Endothelial cell (in vitro differentiated cells): ENCODE results near the gene FOXC2. TPM values are rescaled to one million over a fixed set of nuclear protein-coding genes. Genes with fewer than 3 reads are reported as not detected.

Experiments used
- DNase-seq: peaks from one replicate; pipeline ENCODE4 v3.0.0; 2021; ENCODE audit warnings: low spot score
- H3K27ac Mint-ChIP-seq: one replicate; pipeline ENCODE4 v1.8.0; 2021; ENCODE audit warnings: mixed read lengths, inconsistent platforms; ENCODE audit not compliant: unreplicated experiment
- H3K27me3 Mint-ChIP-seq: one replicate; pipeline ENCODE4 v1.8.0; 2021; ENCODE audit warnings: mild to moderate bottlenecking, moderate library complexity, mixed read lengths, inconsistent platforms; ENCODE audit not compliant: unreplicated experiment
- H3K36me3 Mint-ChIP-seq: one replicate; pipeline ENCODE4 v1.8.0; 2021; ENCODE audit warnings: mild to moderate bottlenecking, low read depth, mixed read lengths, inconsistent platforms; ENCODE audit not compliant: unreplicated experiment
- H3K4me1 Mint-ChIP-seq: one replicate; pipeline ENCODE4 v1.8.0; 2021; ENCODE audit warnings: mild to moderate bottlenecking, mixed read lengths, inconsistent platforms; ENCODE audit not compliant: unreplicated experiment
- H3K4me3 Mint-ChIP-seq: one replicate; pipeline ENCODE4 v1.8.0; 2021; ENCODE audit warnings: mild to moderate bottlenecking, mixed read lengths, inconsistent platforms; ENCODE audit not compliant: unreplicated experiment
- H3K9me3 Mint-ChIP-seq: one replicate; pipeline ENCODE4 v1.8.0; 2021; ENCODE audit warnings: mixed read lengths, inconsistent platforms; ENCODE audit not compliant: unreplicated experiment
- total RNA-seq: library from RNA; stranded (reverse); fragmentation: NEBNext Ultra II Directional; extraction: Animal tissue kit (Norgen Biotek cat#: 25700); gene quantifications from one replicate; pipeline ENCODE4 v1.2.1, GENCODE V29; 2021; ENCODE audit not compliant: unreplicated experiment
- TF ChIP-seq, protein P1 (sequence below): fragments of 200-600 bp; sonication (generic); IDR thresholded peaks from one replicate; pipeline ENCODE4 v1.5.0; 2021; ENCODE audit warnings: antibody characterized with exemption; ENCODE audit not compliant: unreplicated experiment

FOXC2 gene
- total RNA-seq, 1 donor from 2014 or later = 16.3 TPM

- H3K27ac Mint-ChIP-seq = no peak overlapping the region
- H3K27me3 Mint-ChIP-seq = peaks cover 3% of the 10 kb centered on the region
- no peak for DNase-seq
- H3K4me3 Mint-ChIP-seq = no peak overlapping the region
- TF ChIP-seq, protein P1, sequence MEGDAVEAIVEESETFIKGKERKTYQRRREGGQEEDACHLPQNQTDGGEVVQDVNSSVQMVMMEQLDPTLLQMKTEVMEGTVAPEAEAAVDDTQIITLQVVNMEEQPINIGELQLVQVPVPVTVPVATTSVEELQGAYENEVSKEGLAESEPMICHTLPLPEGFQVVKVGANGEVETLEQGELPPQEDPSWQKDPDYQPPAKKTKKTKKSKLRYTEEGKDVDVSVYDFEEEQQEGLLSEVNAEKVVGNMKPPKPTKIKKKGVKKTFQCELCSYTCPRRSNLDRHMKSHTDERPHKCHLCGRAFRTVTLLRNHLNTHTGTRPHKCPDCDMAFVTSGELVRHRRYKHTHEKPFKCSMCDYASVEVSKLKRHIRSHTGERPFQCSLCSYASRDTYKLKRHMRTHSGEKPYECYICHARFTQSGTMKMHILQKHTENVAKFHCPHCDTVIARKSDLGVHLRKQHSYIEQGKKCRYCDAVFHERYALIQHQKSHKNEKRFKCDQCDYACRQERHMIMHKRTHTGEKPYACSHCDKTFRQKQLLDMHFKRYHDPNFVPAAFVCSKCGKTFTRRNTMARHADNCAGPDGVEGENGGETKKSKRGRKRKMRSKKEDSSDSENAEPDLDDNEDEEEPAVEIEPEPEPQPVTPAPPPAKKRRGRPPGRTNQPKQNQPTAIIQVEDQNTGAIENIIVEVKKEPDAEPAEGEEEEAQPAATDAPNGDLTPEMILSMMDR = no peak
- H3K36me3 Mint-ChIP-seq = no peaks in the 10 kb centered on the region
- H3K9me3 Mint-ChIP-seq = no peaks in the 10 kb centered on the region
- peaks cover 29% of the 10 kb centered on the region for H3K4me1 Mint-ChIP-seq
Measured at GRCh38 chr16:86597126-86597879, 30.7 kb downstream of the FOXC2 start.

DNA sequence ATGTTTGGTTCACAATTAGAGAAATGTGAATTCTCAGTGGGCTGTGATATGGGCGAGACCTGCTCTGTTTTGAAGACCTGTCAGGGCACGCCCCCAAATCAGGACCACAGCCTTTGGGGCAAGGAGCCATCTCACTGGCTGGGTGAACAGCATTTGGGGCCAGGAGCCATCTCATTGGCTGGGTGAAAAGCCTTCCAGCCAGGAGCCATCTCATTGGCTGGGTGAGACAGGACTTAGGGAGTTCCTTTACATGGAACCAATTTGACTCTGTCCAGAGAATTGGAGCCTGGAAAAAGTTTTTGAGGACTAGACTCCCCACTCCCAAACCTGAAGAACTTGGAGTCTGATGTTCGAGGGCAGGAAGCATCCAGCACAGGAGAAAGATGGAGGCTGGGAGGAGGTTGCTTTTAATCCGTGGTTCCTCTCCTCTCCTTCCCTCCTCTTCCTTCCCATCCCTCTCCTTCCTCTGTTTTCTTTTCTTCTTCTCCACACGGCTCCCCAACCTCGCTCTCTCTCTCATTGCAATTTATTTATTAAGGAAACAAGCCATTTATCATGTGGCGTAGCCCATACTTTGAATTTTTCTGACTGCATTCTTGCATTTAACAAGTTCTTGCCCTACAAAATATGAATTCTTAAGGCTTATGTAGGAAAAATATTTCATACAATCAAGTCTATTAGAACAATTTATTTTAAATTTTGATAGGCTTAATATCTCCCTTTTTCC, 31.4 kb downstream of the FOXC2 start:
- H3K27ac Mint-ChIP-seq = no peak overlapping the region
- TF ChIP-seq, protein P1 = no peak
- H3K9me3 Mint-ChIP-seq = no peaks in the 10 kb centered on the region
- H3K36me3 Mint-ChIP-seq = no peaks in the 10 kb centered on the region
- peaks cover 3% of the 10 kb centered on the region for H3K27me3 Mint-ChIP-seq
- H3K4me3 Mint-ChIP-seq = no peak overlapping the region
- no peak for DNase-seq
- H3K4me1 Mint-ChIP-seq = peaks cover 31% of the 10 kb centered on the region

GRCh38 chr16:86598607-86599565, 32.3 kb downstream of the FOXC2 start:
- TF ChIP-seq, protein P1 = no peak
- DNase-seq = no peak
- H3K36me3 Mint-ChIP-seq = no peaks in the 10 kb centered on the region
- no peak overlapping the region for H3K4me3 Mint-ChIP-seq
- no peaks in the 10 kb centered on the region for H3K9me3 Mint-ChIP-seq
- H3K27ac Mint-ChIP-seq = no peak overlapping the region
- H3K4me1 Mint-ChIP-seq = peaks cover 22% of the 10 kb centered on the region
- peaks cover 3% of the 10 kb centered on the region for H3K27me3 Mint-ChIP-seq

- Mint-ChIP-seq H3K4me3 (no peak overlapping the region), H3K9me3 (no peaks in the 10 kb centered on the region), H3K36me3 (no peaks in the 10 kb centered on the region), H3K27me3 (no peaks in the 10 kb centered on the region), H3K27ac (no peak overlapping the region), H3K4me1 (peaks cover 14% of the 10 kb centered on the region)
- DNase-seq = no peak
- TF ChIP-seq, protein P1 = no peak
Measured at GRCh38 chr16:86601356-86601755, 34.7 kb downstream of the FOXC2 start.
